ENCODE data around the gene TATDN3.

GRCh38 chr1:212862111-212862690 lies 70.5 kb downstream of the TATDN3 start:
- no peak for TF ChIP-seq CTCF (IDR thresholded peaks at IDR 0.05; ENCODE audit: low read depth, low read length)
- no peak for TF ChIP-seq POLR2A (IDR thresholded peaks at IDR 0.05; ENCODE audit: extremely low read depth, insufficient read length)
- TF ChIP-seq MAX (IDR thresholded peaks at IDR 0.05; ENCODE audit: low read depth, low read length) = no peak
- no peak for TF ChIP-seq MYC (IDR thresholded peaks at IDR 0.05; ENCODE audit: low read depth, low read length)

Measured in NB4 (cell line).